Measurements from ENCODE around the gene IL27RA.

Gene IL27RA

GRCh38 chr19:14058182-14059092 is 26.9 kb downstream of the IL27RA start:
- Histone ChIP-seq H3K4me3 (ENCODE audit: low read length) (no peak overlapping the region), H3K36me3 (ENCODE audit: control insufficient read depth, insufficient read depth, low read length) (no peaks in the 10 kb centered on the region), H3K27me3 (ENCODE audit: control insufficient read depth, insufficient read depth, low read length) (peaks cover 28% of the 10 kb centered on the region), H3K9me3 (ENCODE audit: control insufficient read depth, low read length) (no peaks in the 10 kb centered on the region), H3K9ac (ENCODE audit: low read length) (no peak overlapping the region), H3K4me1 (ENCODE audit: control insufficient read depth, insufficient read depth, low read length) (peaks cover 12% of the 10 kb centered on the region)

GRCh38 chr19:14059093-14059480 is 27.5 kb downstream of the IL27RA start:
- Histone ChIP-seq H3K9me3 (ENCODE audit: control insufficient read depth, low read length) (no peaks in the 10 kb centered on the region), H3K4me1 (ENCODE audit: control insufficient read depth, insufficient read depth, low read length) (peaks cover 12% of the 10 kb centered on the region), H3K9ac (ENCODE audit: low read length) (no peak overlapping the region), H3K36me3 (ENCODE audit: control insufficient read depth, insufficient read depth, low read length) (no peaks in the 10 kb centered on the region), H3K27me3 (ENCODE audit: control insufficient read depth, insufficient read depth, low read length) (peaks cover 28% of the 10 kb centered on the region), H3K4me3 (ENCODE audit: low read length) (no peak overlapping the region)

- H3K36me3 ChIP-seq (ENCODE audit: control insufficient read depth, insufficient read depth, low read length), result no peaks in the 10 kb centered on the region
- H3K9me3 ChIP-seq (ENCODE audit: control insufficient read depth, low read length), result no peaks in the 10 kb centered on the region
- H3K27me3 ChIP-seq (ENCODE audit: control insufficient read depth, insufficient read depth, low read length), result peaks cover 28% of the 10 kb centered on the region
- H3K4me3 ChIP-seq (ENCODE audit: low read length), result no peak overlapping the region
- H3K9ac ChIP-seq (ENCODE audit: low read length), result peak overlapping the region; percentile 12
- peaks cover 12% of the 10 kb centered on the region for H3K4me1 ChIP-seq (ENCODE audit: control insufficient read depth, insufficient read depth, low read length)
These were observed 28.1 kb downstream of the IL27RA start for GRCh38 chr19:14059652-14060155.

DNA sequence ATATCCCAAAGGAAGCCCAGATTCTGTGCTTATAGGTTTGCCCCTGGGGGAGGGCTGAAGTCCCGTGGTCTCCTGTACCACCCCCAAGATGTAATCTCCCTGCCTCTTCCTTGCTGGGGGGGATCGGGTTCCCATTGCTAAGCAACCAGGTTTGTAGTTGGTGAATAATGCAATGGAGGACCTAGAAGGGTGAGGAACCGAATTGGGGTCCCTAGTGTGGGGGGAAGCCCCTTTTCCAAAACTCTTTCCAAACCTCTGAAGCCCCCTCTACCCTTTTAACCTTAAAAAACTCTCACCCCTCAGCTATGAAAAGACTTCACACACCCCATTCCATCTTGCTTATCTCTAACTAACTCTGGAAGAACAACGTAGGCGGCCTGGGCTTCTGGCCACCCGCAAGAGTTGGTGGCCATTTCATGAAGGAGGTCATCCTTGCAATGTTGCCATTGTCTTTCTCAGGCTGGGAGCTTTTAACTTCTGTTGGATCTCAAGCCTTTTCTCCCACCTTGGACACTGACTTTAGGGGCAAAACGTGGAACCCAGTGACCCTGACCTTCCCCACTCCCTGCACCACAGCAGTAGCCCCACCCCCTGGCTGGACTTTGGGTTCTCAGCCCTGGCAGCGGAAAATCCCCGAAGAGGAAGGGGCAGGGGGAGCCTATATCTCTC is 29.7 kb downstream of the IL27RA start:
- no peaks in the 10 kb centered on the region for H3K36me3 ChIP-seq (ENCODE audit: control insufficient read depth, insufficient read depth, low read length)
- H3K9ac ChIP-seq (ENCODE audit: low read length), result peak overlapping the region; percentile 53
- H3K4me3 ChIP-seq (ENCODE audit: low read length), result no peak overlapping the region
- H3K27me3 ChIP-seq (ENCODE audit: control insufficient read depth, insufficient read depth, low read length), result peaks cover 28% of the 10 kb centered on the region
- H3K4me1 ChIP-seq (ENCODE audit: control insufficient read depth, insufficient read depth, low read length), result peaks cover 12% of the 10 kb centered on the region
- no peaks in the 10 kb centered on the region for H3K9me3 ChIP-seq (ENCODE audit: control insufficient read depth, low read length)

- Histone ChIP-seq H3K9me3 (ENCODE audit: control insufficient read depth, low read length) (no peaks in the 10 kb centered on the region), H3K4me1 (ENCODE audit: control insufficient read depth, insufficient read depth, low read length) (peaks cover 9% of the 10 kb centered on the region), H3K4me3 (ENCODE audit: low read length) (no peak within 1 kb of the TSS), H3K36me3 (ENCODE audit: control insufficient read depth, insufficient read depth, low read length) (no peaks in the 10 kb centered on the region), H3K27me3 (ENCODE audit: control insufficient read depth, insufficient read depth, low read length) (peaks cover 28% of the 10 kb centered on the region), H3K9ac (ENCODE audit: low read length) (peak within 1 kb of the TSS; percentile 53)
These were observed 30.4 kb downstream of the IL27RA start, which contains the start of gene PALM3 for GRCh38 chr19:14061751-14062557. TSS of gene PALM3 (minus strand) at chr19:14062076. CDS start at chr19:14061980, 96 bp downstream.

DNA sequence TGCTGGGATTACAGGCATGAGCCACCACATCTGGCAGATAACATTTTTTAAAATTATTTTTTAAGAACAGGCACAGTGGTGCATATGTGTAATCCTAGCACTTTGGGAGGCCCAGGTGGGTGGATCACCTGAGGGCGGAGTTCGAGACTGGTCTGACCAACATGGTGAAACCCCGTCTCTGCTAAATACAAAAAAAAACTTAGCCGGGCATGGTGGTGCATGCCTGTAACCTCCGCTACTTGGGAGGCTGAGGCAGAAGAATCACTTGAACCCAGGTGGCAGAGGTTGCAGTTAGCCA is 30.9 kb downstream of the IL27RA start:
- H3K36me3 ChIP-seq (ENCODE audit: control insufficient read depth, insufficient read depth, low read length), result no peaks in the 10 kb centered on the region
- no peak overlapping the region for H3K9ac ChIP-seq (ENCODE audit: low read length)
- H3K4me1 ChIP-seq (ENCODE audit: control insufficient read depth, insufficient read depth, low read length), result peaks cover 9% of the 10 kb centered on the region
- no peak overlapping the region for H3K4me3 ChIP-seq (ENCODE audit: low read length)
- H3K27me3 ChIP-seq (ENCODE audit: control insufficient read depth, insufficient read depth, low read length), result peaks cover 28% of the 10 kb centered on the region
- H3K9me3 ChIP-seq (ENCODE audit: control insufficient read depth, low read length), result no peaks in the 10 kb centered on the region

DNA sequence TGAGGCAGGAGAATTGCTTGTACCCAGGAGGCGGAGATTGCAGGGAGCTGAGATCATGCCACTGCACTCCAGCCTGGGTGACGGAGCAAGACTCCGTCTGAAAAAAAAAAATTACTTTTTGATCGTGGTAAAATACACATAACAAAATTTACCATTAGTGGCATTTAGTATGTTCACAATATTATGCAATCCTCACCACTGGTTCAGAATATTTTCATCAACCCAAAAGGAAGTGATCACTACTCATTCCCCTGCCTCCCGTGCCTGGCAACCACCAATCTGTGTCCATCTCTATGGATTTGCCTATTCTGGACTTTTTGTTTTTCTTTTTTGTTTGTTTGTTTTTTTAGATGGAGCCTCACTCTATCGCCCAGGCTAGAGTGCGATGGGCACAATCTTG is 31.5 kb downstream of the IL27RA start:
- no peaks in the 10 kb centered on the region for H3K9me3 ChIP-seq (ENCODE audit: control insufficient read depth, low read length)
- peaks cover 24% of the 10 kb centered on the region for H3K27me3 ChIP-seq (ENCODE audit: control insufficient read depth, insufficient read depth, low read length)
- peaks cover 9% of the 10 kb centered on the region for H3K4me1 ChIP-seq (ENCODE audit: control insufficient read depth, insufficient read depth, low read length)
- H3K9ac ChIP-seq (ENCODE audit: low read length), result no peak overlapping the region
- no peak overlapping the region for H3K4me3 ChIP-seq (ENCODE audit: low read length)
- no peaks in the 10 kb centered on the region for H3K36me3 ChIP-seq (ENCODE audit: control insufficient read depth, insufficient read depth, low read length)

DNA sequence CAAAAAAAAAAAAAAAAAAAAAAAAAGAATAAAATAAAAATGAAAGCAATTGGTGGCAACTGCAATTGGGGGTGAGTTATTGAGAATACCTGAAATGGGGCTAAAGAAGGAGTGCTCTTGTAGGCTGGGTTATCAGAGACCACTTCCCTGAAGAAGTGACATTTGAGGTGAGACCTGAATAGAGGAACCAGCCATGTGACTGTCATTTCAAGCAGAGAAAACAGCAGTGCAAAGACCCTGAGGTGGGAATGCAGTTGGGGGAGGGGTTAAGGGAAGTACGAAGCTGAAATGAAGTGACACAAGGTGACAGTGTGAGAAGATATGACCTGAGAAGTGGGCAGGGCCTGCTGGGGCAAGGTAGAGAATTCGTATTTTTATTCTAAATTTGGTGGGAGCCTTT is 34.6 kb downstream of the IL27RA start:
- Histone ChIP-seq H3K4me1 (ENCODE audit: control insufficient read depth, insufficient read depth, low read length) (peaks cover 7% of the 10 kb centered on the region), H3K36me3 (ENCODE audit: control insufficient read depth, insufficient read depth, low read length) (no peaks in the 10 kb centered on the region), H3K27me3 (ENCODE audit: control insufficient read depth, insufficient read depth, low read length) (peaks cover 5% of the 10 kb centered on the region), H3K4me3 (ENCODE audit: low read length) (no peak overlapping the region), H3K9me3 (ENCODE audit: control insufficient read depth, low read length) (no peaks in the 10 kb centered on the region), H3K9ac (ENCODE audit: low read length) (no peak overlapping the region)

DNA sequence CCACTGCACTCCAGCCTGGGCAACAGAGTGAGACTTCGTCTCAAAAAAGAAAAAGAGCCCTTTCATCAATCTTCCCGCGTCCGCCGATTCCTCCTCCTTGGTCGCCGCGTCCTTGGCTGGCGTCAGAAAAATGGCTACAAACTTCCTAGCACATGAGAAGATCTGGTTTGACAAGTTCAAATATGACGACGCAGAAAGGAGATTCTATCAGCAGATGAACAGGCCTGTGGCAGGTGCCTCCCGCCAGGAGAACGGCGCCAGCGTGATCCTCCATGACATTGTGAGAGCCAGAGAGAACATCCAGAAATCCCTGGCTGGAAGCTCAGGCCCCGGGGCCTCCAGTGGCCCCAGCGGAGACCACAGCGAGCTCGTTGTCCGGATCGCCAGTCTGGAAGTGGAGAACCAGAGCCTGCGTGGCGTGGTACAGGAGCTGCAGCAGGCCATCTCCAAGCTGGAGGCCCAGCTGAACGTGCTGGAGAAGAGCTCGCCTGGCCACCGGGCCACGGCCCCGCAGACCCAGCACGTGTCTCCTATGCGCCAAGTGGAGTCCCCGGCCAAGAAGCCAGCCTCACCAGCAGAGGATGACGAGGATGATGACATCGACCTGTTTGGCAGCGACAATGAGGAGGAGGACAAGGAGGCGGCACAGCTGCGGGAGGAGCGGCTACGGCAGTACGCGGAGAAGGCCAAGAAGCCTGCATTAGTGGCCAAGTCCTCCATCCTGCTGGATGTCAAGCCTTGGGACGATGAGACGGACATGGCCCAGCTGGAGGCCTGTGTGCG is 38.9 kb downstream of the IL27RA start:
- no peaks in the 10 kb centered on the region for H3K27me3 ChIP-seq (ENCODE audit: control insufficient read depth, insufficient read depth, low read length)
- no peaks in the 10 kb centered on the region for H3K36me3 ChIP-seq (ENCODE audit: control insufficient read depth, insufficient read depth, low read length)
- no peaks in the 10 kb centered on the region for H3K9me3 ChIP-seq (ENCODE audit: control insufficient read depth, low read length)
- H3K4me1 ChIP-seq (ENCODE audit: control insufficient read depth, insufficient read depth, low read length), result peaks cover 18% of the 10 kb centered on the region
- no peak overlapping the region for H3K4me3 ChIP-seq (ENCODE audit: low read length)
- no peak overlapping the region for H3K9ac ChIP-seq (ENCODE audit: low read length)

GRCh38 chr19:14072535-14073260 is 41.1 kb downstream of the IL27RA start, which contains the start of gene MISP3:
TSS of gene MISP3 (plus strand) at chr19:14072786. CDS start at chr19:14073310, 524 bp downstream.
- no peaks in the 10 kb centered on the region for H3K36me3 ChIP-seq (ENCODE audit: control insufficient read depth, insufficient read depth, low read length)
- peaks cover 25% of the 10 kb centered on the region for H3K4me1 ChIP-seq (ENCODE audit: control insufficient read depth, insufficient read depth, low read length)
- H3K9me3 ChIP-seq (ENCODE audit: control insufficient read depth, low read length), result no peaks in the 10 kb centered on the region
- H3K9ac ChIP-seq (ENCODE audit: low read length), result peak within 1 kb of the TSS; percentile 98
- H3K27me3 ChIP-seq (ENCODE audit: control insufficient read depth, insufficient read depth, low read length), result no peaks in the 10 kb centered on the region
- H3K4me3 ChIP-seq (ENCODE audit: low read length), result peak within 1 kb of the TSS; percentile 74
